NT2/D1 (cell line): ENCODE measurements around the gene CCDC142.
"Not testable (repeated sequence)": the region's sequence is repeated elsewhere in the genome, so short reads cannot be mapped to it uniquely, and the experiment has no call there.

Source experiments
- DNase-seq: peaks from one replicate; pipeline ENCODE4 v3.0.0-alpha.2; 2011; ENCODE audit warnings: low read depth, low spot score
- H3K27me3 ChIP-seq: 2 replicates; pipeline ENCODE4 v1.6.0; 2011; ENCODE audit warnings: mild to moderate bottlenecking; ENCODE audit not compliant: insufficient read length, insufficient read depth
- H3K36me3 ChIP-seq: 2 replicates; pipeline ENCODE4 v1.6.1; 2011; ENCODE audit warnings: mild to moderate bottlenecking, low read length, mixed read lengths; ENCODE audit not compliant: insufficient read depth, insufficient read length
- H3K4me1 ChIP-seq: 2 replicates; pipeline ENCODE4 v1.5.1; 2011; ENCODE audit not compliant: insufficient read depth, insufficient read length
- H3K4me3 ChIP-seq: 2 replicates; pipeline ENCODE4 v1.5.1; 2011; ENCODE audit warnings: low read depth; ENCODE audit not compliant: insufficient read length
- H3K9ac ChIP-seq: 2 replicates; pipeline ENCODE4 v1.6.0; 2011; ENCODE audit warnings: low read depth; ENCODE audit not compliant: insufficient read length
- H3K9me3 ChIP-seq: 2 replicates; pipeline ENCODE4 v1.5.1; 2011; ENCODE audit warnings: mild to moderate bottlenecking, low read length; ENCODE audit not compliant: insufficient read depth
- SUZ12 ChIP-seq: IDR thresholded peaks from 2 replicates; pipeline ENCODE4 v1.6.1; 2011; ENCODE audit not compliant: insufficient read length, insufficient read depth; ENCODE audit errors: extremely low read depth
- YY1 ChIP-seq: IDR thresholded peaks from 2 replicates; pipeline ENCODE4 v1.6.1; 2011; ENCODE audit not compliant: insufficient read length, insufficient read depth
- ZNF274 ChIP-seq: IDR thresholded peaks from 2 replicates; pipeline ENCODE4 v1.6.1; 2011; ENCODE audit warnings: mild to moderate bottlenecking, low read depth, low read length

CCDC142 gene

DNA sequence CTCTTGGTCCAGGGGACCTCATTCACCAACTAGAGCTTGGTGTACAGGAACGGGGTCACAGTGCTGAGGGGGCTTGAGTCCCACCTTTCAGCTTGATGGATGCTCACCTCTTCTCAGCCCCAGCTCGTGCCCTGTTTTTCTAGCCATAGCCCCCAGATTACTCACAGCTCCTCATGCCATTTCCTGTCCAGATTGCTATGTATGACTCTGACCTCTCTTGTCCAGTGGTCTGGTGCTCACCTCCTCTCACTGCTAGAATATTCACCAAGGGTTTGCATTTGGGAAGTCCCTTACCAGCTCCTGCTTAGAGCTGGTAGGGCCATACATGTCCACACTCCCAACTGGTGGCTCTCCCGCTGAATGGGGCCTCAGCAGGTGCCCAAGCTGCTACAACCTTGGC lies 10.7 kb upstream of the CCDC142 start:
- TF ChIP-seq SUZ12: no peak
- no peak for TF ChIP-seq YY1
- no peak for TF ChIP-seq ZNF274
- Histone ChIP-seq H3K9me3 (no peaks in the 10 kb centered on the region), H3K36me3 (peaks cover 49% of the 10 kb centered on the region), H3K9ac (no peak overlapping the region), H3K27me3 (peaks cover 34% of the 10 kb centered on the region), H3K4me1 (peaks cover 5% of the 10 kb centered on the region), H3K4me3 (no peak overlapping the region)
- DNase-seq: no peak

DNA sequence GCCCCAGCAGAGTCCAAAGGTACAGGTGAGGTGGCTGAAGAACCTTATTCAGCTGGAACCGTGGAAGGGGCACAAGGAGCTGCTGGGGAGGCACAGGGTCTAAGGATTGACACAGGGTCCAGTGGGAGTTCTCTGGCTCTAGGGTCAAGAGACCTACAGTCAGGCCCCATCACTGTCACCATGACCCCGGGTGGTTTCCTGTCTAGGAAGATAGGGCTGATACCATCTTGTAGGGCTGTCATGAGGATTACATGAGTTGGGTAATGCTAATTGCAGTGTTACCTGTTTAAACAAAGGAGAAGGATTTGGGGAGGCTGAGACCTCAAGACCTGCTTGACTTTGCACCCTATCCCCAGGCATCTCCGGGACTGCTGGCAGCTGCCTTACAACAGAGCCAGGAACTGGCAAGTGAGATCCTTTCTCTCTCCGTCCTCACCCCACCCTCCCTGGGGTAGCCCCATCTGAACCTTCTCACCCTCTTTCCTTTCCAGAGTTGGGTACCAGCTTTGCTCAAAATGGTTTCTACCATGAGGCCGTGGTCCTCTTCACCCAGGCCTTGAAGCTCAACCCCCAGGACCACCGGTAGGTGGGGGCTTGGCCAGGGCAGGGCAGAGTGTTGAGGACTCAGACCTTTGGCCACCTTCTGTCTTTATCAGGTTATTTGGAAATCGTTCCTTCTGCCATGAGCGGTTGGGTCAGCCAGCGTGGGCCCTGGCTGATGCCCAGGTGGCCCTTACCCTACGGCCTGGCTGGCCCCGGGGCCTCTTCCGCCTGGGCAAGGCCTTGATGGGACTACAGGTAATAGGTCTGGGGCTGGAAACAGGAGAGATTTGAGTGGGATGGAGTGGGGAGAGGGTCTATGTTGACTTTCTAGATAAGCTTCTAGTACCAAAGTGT lies 9.1 kb upstream of the CCDC142 start:
- Histone ChIP-seq H3K4me1 (no peaks in the 10 kb centered on the region), H3K4me3 (no peak overlapping the region), H3K9ac (no peak overlapping the region), H3K27me3 (peaks cover 17% of the 10 kb centered on the region), H3K9me3 (no peaks in the 10 kb centered on the region), H3K36me3 (peaks cover 49% of the 10 kb centered on the region)
- no peak for DNase-seq
- TF ChIP-seq SUZ12 (no peak), ZNF274 (no peak), YY1 (no peak)

DNA sequence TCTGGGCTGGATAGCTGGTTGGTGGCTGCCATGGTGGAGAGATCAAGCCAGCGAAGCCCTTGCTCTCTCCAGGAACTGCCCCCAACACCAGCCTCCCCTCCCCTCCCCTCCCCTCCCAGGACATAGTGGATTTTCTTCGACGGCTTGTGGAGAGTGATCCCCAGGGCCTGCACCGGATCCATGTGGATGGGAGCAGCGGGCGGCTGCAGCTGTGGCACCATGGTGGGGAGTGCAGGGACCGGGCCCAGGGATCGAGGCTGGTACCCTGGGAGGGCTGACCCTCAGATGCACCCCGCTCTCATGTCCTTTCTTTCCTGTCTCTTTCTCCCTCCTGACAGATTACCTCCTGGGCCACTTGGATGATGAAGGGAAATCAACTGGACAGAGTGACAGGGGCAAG lies 7.1 kb upstream of the CCDC142 start:
- peaks cover 52% of the 10 kb centered on the region for H3K36me3 ChIP-seq
- TF ChIP-seq ZNF274 (no peak), SUZ12 (no peak), YY1 (no peak)
- no peaks in the 10 kb centered on the region for H3K9me3 ChIP-seq
- no peaks in the 10 kb centered on the region for H3K4me1 ChIP-seq
- no peaks in the 10 kb centered on the region for H3K27me3 ChIP-seq
- DNase-seq: no peak
- no peak overlapping the region for H3K4me3 ChIP-seq
- no peak overlapping the region for H3K9ac ChIP-seq

DNA sequence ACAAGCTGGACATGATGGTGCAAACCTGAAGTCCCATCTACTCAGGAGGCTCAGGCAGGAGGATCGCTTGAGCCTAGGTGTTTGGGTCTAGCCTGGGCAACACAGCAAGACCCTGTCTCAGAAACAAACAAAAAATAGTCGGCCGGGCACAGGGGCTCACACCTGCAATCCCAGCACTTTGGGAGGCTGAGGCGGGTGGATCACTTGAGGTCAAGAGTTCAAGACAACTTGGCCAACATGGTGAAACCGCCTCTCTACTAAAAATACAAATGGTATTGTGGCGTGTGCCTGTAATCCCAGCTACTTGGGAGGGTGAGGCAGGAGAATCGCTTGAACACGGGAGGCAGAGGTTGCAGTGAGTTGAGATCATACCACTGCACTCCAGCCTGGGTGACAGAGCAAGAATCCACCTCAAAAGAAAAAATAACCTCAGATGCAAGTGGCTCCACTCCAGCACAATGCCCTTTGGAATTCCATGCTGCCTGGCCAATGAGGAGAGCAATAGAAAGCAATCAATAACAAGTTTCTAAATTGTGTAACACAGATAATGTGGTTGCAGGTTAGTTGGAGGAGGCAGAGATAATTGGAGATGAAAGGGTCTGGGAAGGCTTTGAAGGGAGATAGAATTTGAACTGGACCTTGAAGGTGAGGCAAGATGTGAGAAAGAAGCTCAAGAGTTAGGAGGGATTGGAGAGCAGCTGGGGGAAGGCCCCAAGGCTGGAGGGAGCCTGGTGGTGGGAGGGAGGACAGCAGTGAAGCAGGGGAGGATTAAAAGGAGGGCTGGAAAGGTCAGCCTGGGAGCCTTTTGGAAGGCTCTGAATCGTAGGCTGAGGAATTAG lies 6.1 kb upstream of the CCDC142 start:
- Histone ChIP-seq H3K4me1 (no peaks in the 10 kb centered on the region), H3K9me3 (no peaks in the 10 kb centered on the region), H3K27me3 (no peaks in the 10 kb centered on the region), H3K9ac (no peak overlapping the region), H3K4me3 (no peak overlapping the region), H3K36me3 (peaks cover 45% of the 10 kb centered on the region)
- TF ChIP-seq YY1: no peak
- no peak for TF ChIP-seq ZNF274
- TF ChIP-seq SUZ12: no peak
- DNase-seq: no peak

DNA sequence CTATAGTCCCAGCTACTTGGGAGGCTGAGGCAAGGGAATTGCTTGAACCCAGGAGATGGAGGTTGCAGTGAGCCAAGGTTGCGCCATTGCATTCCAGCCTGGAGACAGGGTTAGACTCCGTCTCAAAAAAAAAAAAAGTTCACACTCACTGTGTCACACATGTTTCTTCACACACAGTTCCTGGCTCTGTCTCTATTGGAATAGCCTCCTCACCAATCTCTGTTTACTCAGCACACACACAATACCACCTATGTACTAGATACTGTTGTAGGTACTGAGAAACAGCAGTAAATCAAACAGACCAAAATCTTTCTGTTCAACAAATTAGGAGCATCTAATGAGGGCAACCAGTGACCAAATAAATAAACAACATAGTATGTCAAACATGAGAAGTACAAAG lies 3.3 kb upstream of the CCDC142 start:
- peaks cover 24% of the 10 kb centered on the region for H3K36me3 ChIP-seq
- H3K9me3 ChIP-seq: no peaks in the 10 kb centered on the region
- no peaks in the 10 kb centered on the region for H3K27me3 ChIP-seq
- DNase-seq: no peak
- peaks cover 3% of the 10 kb centered on the region for H3K4me1 ChIP-seq
- no peak overlapping the region for H3K9ac ChIP-seq
- no peak overlapping the region for H3K4me3 ChIP-seq
- TF ChIP-seq ZNF274: no peak

DNA sequence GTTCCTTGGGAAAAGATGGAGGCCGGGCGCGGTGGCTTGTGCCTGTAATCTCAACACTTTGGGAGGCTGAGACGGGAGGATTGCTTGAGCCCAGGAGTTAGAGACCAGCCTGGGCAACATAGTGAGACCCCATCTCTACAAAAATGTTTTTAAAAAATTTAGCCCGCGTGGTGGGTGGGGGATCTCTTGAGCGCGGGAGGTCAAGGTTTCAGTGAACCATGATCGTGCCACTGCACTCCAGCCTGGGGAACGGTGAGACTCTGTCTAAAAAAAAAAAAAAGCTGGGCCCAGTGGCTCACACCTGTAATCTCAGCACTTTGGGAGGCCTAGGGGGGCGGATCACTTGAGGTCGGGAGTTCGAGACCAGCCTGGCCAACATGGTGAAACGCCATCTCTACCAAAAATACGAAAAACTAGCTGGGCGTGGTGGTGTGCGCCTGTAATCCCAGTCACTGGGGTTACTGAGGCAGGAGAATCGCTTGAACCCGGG lies 922 bp upstream of the CCDC142 start:
- not testable (repeated sequence) for DNase-seq, H3K4me1 ChIP-seq, H3K9me3 ChIP-seq, H3K27me3 ChIP-seq
- peak overlapping the region; percentile 85 for H3K9ac ChIP-seq
- peak overlapping the region; percentile 75 for H3K4me3 ChIP-seq
- H3K36me3 ChIP-seq: peaks cover 31% of the 10 kb centered on the region
